SK-N-MC (cell line): ENCODE results near the gene DPH1.

Experiments
- EZH2 ChIP-seq: fragments of 200-600 bp; sonication (generic); IDR thresholded peaks from one replicate; pipeline ENCODE4 v1.6.1; 2017; ENCODE audit warnings: antibody characterized with exemption
- POLR2AphosphoS5 ChIP-seq: IDR thresholded peaks from 2 replicates; pipeline ENCODE4 v1.6.1; 2012; ENCODE audit warnings: mild to moderate bottlenecking, low read depth, low read length, borderline replicate concordance

- TF ChIP-seq EZH2 (no peak), POLR2AphosphoS5 (no peak)
These were observed 51.6 kb downstream of the DPH1 start for GRCh38 chr17:2081564-2081963.
